G401.6 (cell line): ENCODE measurements around the gene IBA57.
"Not testable (repeated sequence)": the region's sequence is repeated elsewhere in the genome, so short reads cannot be mapped to it uniquely, and the experiment has no call there.

Experiments
- FAIRE-seq: peaks from 2 replicates; lab custom pipeline; 2012; peaks lifted over from hg19 to GRCh38; lab: Jason Lieb, UNC

IBA57 gene

GRCh38 chr1:228172591-228173527 is 7.3 kb downstream of the IBA57 start:
- FAIRE-seq, result no peak

DNA sequence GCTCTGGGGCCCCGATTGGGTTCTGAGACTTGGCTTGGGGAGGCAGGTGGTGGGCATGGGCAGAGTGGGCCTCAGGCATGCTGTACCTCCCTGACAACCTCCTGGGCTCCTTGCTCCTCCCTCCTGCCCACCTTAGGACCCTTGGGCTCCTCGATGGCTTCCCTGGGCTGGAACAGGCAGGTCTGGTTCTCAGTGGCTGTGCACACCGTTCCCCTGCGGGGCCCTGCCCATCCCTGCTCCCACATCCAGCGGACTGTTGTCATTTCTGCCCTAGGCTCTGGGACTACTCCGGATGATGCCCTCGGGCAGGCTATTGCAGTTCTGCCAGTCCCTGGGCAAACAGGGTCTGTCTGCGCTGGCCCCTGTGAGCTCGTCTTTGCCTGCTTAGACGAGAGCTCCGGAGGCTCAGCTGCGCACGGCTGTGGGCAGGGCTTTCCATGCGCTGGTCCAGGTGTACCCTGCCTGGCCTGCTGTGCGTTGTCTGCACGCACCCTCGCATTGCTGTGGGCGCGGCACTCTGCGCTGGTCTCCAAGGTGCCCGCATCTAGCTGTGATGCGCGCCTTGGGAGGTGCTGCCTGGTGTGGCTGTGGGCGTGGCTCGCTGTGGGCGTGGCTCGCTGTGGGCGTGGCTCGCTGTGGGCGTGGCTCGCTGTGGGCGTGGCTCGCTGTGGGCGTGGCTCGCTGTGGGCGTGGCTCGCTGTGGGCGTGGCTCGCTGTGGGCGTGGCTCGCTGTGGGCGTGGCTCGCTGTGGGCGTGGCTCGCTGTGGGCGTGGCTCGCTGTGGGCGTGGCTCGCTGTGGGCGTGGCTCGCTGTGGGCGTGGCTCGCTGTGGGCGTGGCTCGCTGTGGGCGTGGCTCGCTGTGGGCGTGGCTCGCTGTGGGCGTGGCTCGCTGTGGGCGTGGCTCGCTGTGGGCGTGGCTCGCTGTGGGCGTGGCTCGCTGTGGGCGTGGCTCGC is 8.2 kb downstream of the IBA57 start:
- not testable (repeated sequence) for FAIRE-seq

- no peak for FAIRE-seq
Measured at GRCh38 chr1:228174482-228175315, 9.1 kb downstream of the IBA57 start.

DNA sequence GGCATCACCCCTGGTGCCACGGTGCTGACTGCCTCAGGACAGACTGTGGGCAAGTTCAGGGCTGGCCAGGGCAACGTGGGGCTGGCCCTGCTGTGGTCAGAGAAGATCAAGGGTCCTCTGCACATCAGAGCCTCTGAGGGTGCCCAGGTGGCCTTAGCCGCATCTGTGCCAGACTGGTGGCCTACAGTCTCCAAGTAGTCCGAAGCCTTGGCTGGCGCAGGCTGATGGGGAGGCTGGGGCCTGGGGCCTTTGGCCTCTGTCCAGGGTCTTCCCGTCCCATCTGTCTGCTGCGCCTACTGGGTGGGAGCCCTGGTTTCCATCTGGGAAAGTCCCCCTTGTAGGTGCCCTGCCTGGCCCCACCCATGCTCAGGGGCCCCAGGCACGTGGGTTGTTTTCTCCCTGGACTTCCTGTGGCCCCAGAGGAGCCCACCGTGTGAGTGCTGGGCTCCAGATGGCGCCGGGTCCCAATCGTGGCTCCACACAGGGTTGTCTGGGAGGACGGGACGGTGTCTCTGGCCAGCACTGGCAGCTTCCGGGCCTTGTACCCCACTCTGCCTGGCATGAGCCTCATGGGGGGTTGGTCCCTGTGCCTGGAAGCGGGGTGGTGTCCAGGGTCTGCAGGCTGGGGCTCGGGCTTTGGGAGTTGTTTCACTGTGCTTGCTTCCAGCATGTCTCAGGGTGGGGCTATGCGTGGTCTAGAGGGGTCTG is 9.9 kb downstream of the IBA57 start:
- no peak for FAIRE-seq

DNA sequence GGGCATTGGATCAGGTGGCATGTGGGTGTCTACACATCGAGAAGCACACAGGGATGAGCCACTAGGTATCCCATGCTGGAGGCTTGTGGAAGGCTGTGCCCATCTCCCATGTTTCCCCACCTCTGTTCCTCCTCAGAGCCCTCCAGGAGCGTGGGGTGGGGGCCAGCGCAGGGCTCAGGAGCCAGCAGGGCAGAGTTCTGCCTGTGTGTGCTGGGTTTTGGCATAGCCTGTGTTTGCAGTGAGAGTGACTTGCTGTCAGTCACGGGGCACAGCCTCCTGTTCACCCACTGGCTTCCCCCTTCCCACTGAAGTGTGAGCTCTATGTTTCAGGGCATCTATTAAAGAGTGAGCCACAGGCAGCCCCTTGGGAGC is 10.4 kb downstream of the IBA57 start:
- no peak for FAIRE-seq

DNA sequence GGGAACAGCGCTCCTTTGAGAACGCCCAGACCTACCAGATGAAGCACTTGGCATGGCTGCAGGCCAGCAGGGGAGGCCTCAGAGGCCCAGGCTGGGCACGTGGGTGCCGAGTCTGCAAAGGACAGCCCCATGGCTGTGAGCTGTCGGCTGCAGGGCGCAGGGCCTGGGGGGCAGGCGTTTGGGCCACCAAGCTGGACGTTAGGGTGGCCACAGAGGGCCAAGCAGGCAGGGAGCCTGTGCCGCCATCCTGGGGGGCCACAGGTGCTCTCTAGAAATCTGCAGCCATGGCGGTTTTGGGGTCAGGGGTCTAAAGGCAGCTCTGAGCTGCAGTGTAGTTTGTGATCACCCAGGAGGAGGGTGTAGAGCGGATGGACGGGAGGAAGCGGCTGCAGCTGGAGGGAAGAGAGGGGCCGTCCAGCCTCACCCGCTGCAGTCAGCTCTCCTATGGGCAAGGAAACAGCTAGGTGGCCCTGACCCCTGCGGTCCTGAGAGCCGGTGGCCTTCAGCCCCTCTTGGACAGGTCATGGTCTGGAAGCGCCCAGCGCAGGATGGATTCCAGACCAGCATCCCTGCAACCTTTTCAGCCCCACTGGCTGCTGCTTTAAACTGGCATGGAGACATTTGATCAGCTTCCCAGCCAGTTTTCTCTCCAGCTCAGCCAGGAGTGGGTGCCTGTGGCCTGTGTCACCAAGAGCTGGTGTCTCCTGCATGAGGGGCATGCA is 11.0 kb downstream of the IBA57 start:
- no peak for FAIRE-seq

- no peak for FAIRE-seq
Measured at GRCh38 chr1:228177183-228177475, 11.5 kb downstream of the IBA57 start.

DNA sequence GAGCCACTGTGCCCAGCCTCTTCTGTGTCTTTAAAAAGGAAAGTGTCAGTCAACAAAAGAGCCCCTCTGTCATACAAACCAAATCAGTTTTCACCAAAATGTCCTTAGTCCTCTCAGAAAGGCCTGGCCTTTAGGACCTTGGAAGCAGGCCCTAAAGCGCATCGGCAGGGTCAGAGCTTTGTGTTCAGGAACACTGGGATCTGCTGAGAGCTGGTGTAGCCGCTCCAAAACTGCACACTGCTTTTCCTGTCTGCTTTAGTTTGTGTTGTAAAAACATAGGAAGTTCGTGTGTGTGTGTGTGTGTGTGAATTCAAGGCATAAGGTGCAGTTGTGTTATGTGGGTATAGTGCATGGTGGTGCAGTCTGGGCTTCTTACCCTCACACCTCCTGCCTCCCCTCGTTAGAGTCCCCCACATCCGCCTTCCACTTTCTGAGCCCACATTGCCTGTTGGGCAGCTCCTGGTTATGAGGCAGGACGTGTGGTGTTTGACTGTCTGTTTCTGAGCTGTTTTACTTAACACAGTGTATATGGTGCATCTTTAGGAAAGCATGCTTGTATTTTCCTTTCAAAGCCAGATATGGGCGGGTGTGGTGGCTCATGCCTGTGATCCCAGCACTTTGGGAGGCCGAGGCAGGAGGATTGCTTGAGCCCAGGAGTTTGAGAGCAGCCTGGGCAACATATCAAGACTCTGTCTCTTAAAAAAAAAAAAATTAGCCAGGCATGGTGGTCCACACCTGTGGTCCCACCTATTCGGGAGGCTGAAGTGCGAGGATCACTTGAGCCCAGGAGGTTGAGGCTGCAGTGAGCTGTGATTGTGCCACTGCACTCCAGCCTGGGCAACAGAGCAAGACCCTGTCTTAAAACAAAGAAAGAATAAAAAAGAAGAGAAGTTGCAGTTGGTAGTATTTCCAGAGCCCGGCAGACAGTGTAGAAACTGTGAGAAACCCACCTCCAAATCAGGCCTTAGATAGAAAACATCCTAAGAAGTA is 12.4 kb downstream of the IBA57 start:
- no peak for FAIRE-seq

GRCh38 chr1:228178737-228179684 is 13.4 kb downstream of the IBA57 start:
- FAIRE-seq, result no peak

- FAIRE-seq, result no peak
Measured at GRCh38 chr1:228180271-228180958, 14.8 kb downstream of the IBA57 start.

GRCh38 chr1:228180959-228181644 is 15.5 kb downstream of the IBA57 start:
- FAIRE-seq, result no peak

DNA sequence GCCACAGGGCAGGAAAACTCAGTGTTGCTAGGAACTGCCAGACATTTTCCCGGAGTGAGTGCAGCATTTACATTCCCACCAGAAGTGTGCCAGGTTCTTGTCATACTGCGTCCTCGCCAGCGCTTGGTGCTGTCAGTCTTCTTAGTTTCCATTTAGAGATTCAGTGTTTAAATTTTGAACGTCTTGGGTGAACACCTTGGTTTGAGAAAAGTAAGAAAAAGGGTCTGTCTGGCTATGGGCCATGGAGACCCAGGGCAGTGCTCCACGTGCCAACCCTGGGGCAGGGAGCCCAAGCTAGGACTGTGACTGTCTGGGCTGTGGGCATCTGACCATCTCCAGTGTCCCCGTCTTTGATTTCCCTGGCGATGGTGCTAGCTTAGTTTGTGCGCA is 16.0 kb downstream of the IBA57 start:
- FAIRE-seq, result no peak

GRCh38 chr1:228182296-228183030 is 16.9 kb downstream of the IBA57 start:
- FAIRE-seq, result no peak

DNA sequence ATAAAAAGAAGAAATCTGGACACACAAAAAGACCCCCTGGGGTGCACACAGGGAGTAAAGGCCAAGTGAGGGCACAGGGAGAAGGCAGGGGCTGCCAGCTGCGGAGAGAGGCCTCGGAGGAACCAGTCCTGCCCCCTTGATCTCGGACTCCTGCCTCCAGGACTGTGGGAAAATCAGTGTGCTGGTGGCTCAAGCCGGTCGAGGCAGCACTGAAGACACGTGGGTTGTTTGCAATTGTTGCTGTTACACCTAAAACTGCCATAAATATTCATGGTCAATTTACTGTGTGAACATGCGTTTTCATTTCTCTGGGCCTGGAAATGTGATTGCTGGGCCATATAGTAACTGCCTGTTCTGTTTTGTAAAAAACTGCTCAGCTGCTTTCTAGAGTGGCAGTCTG is 18.5 kb downstream of the IBA57 start:
- no peak for FAIRE-seq

DNA sequence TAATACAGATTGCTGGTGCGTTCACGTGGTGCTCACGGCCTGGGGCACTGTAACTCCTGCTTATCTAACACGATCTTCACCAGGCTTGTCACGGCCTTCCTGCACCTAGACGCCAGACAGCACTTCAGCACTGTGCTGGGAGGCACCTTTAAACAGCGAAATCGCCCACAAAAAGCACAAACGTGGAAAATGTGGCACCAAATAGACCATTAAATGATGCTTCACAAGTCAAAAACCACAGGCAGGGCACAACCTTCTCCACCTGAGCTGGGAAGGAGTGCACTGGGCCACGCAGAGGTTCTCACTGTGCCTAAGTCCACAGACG is 20.0 kb downstream of the IBA57 start:
- no peak for FAIRE-seq

- not testable (repeated sequence) for FAIRE-seq
Measured at GRCh38 chr1:228188249-228188648, 22.6 kb downstream of the IBA57 start.

GRCh38 chr1:228190182-228190581 is 24.6 kb downstream of the IBA57 start:
- no peak for FAIRE-seq
